ENCODE results near the gene GRM5. TPM values are rescaled to one million over a fixed set of nuclear protein-coding genes. Genes with fewer than 3 reads are reported as not detected.

Gene GRM5
- total and polyA plus RNA-seq, 2 donors (not counting 1 experiment from before 2014, with no cell fraction given) = 0.01 TPM; not detected in 1

- H3K4me2 ChIP-seq (ENCODE audit: extremely low read depth, insufficient read depth, low read length) = no peak overlapping the region
- H3K79me2 ChIP-seq (ENCODE audit: control insufficient read depth, insufficient read depth, low read length) = no peaks in the 10 kb centered on the region
- H2AFZ ChIP-seq (ENCODE audit: low read length) = no peak overlapping the region
- H3K36me3 ChIP-seq (ENCODE audit: control insufficient read depth, insufficient read depth, low read length) = no peaks in the 10 kb centered on the region
- no peaks in the 10 kb centered on the region for H4K20me1 ChIP-seq (ENCODE audit: control insufficient read depth, extremely low read depth, insufficient read depth, low read length)
- no peak for DNase-seq (ENCODE audit: low read depth in 2 of 2)
- H3K27ac ChIP-seq (ENCODE audit: insufficient read depth, low read length) = no peak overlapping the region
- TF ChIP-seq CTCF (conservative IDR thresholded peaks at IDR 0.05 in 1 of 2, IDR thresholded peaks at IDR 0.05 in 1 of 2; ENCODE audit: low read depth in 1 of 2, low read length in 2 of 2) (no peak), EZH2 (IDR thresholded peaks at IDR 0.05; ENCODE audit: low read length, missing control alignments) (no peak)
- no peaks in the 10 kb centered on the region for H3K9me3 ChIP-seq (ENCODE audit: control insufficient read depth, insufficient read depth, low read depth, low read length)
- H3K4me1 ChIP-seq (ENCODE audit: control insufficient read depth, extremely low read depth, insufficient read depth, low read length) = no peaks in the 10 kb centered on the region
- H3K27me3 ChIP-seq (ENCODE audit: control insufficient read depth, insufficient read depth, low read length) = no peaks in the 10 kb centered on the region
- H3K4me3 ChIP-seq (replicated peaks in 1 of 4; ENCODE audit: control extremely low read depth in 1 of 4, insufficient read depth in 1 of 4, low read depth in 3 of 4, low read length in 4 of 4) = no peak overlapping the region
- no peak overlapping the region for H3K9ac ChIP-seq (ENCODE audit: insufficient read depth, low read length)
These were observed 414.2 kb downstream of the GRM5 start for GRCh38 chr11:88651556-88651955.

- no peaks in the 10 kb centered on the region for H4K20me1 ChIP-seq (ENCODE audit: control insufficient read depth, extremely low read depth, insufficient read depth, low read length)
- H3K4me2 ChIP-seq (ENCODE audit: extremely low read depth, insufficient read depth, low read length) = no peak overlapping the region
- no peak overlapping the region for H3K4me3 ChIP-seq (replicated peaks in 1 of 4; ENCODE audit: control extremely low read depth in 1 of 4, insufficient read depth in 1 of 4, low read depth in 3 of 4, low read length in 4 of 4)
- TF ChIP-seq CTCF (conservative IDR thresholded peaks at IDR 0.05 in 1 of 2, IDR thresholded peaks at IDR 0.05 in 1 of 2; ENCODE audit: low read depth in 1 of 2, low read length in 2 of 2) (no peak), EZH2 (IDR thresholded peaks at IDR 0.05; ENCODE audit: low read length, missing control alignments) (no peak)
- peaks cover 3% of the 10 kb centered on the region for H3K4me1 ChIP-seq (ENCODE audit: control insufficient read depth, extremely low read depth, insufficient read depth, low read length)
- H3K9ac ChIP-seq (ENCODE audit: insufficient read depth, low read length) = no peak overlapping the region
- H3K9me3 ChIP-seq (ENCODE audit: control insufficient read depth, insufficient read depth, low read depth, low read length) = no peaks in the 10 kb centered on the region
- no peak overlapping the region for H3K27ac ChIP-seq (ENCODE audit: insufficient read depth, low read length)
- H2AFZ ChIP-seq (ENCODE audit: low read length) = no peak overlapping the region
- H3K79me2 ChIP-seq (ENCODE audit: control insufficient read depth, insufficient read depth, low read length) = no peaks in the 10 kb centered on the region
- H3K36me3 ChIP-seq (ENCODE audit: control insufficient read depth, insufficient read depth, low read length) = no peaks in the 10 kb centered on the region
- no peak for DNase-seq (ENCODE audit: low read depth in 2 of 2)
- no peaks in the 10 kb centered on the region for H3K27me3 ChIP-seq (ENCODE audit: control insufficient read depth, insufficient read depth, low read length)
These were observed 421.1 kb downstream of the GRM5 start for GRCh38 chr11:88644724-88645123.

- H3K9ac ChIP-seq (ENCODE audit: insufficient read depth, low read length) = no peak overlapping the region
- H2AFZ ChIP-seq (ENCODE audit: low read length) = no peak overlapping the region
- H3K9me3 ChIP-seq (ENCODE audit: control insufficient read depth, insufficient read depth, low read depth, low read length) = no peaks in the 10 kb centered on the region
- TF ChIP-seq CTCF (conservative IDR thresholded peaks at IDR 0.05 in 1 of 2, IDR thresholded peaks at IDR 0.05 in 1 of 2; ENCODE audit: low read depth in 1 of 2, low read length in 2 of 2) = no peak
- no peak for TF ChIP-seq EZH2 (IDR thresholded peaks at IDR 0.05; ENCODE audit: low read length, missing control alignments)
- H4K20me1 ChIP-seq (ENCODE audit: control insufficient read depth, extremely low read depth, insufficient read depth, low read length) = no peaks in the 10 kb centered on the region
- no peak overlapping the region for H3K4me2 ChIP-seq (ENCODE audit: extremely low read depth, insufficient read depth, low read length)
- no peaks in the 10 kb centered on the region for H3K4me1 ChIP-seq (ENCODE audit: control insufficient read depth, extremely low read depth, insufficient read depth, low read length)
- no peaks in the 10 kb centered on the region for H3K36me3 ChIP-seq (ENCODE audit: control insufficient read depth, insufficient read depth, low read length)
- no peak for DNase-seq (ENCODE audit: low read depth in 2 of 2)
- H3K4me3 ChIP-seq (replicated peaks in 1 of 4; ENCODE audit: control extremely low read depth in 1 of 4, insufficient read depth in 1 of 4, low read depth in 3 of 4, low read length in 4 of 4) = no peak overlapping the region
- no peak overlapping the region for H3K27ac ChIP-seq (ENCODE audit: insufficient read depth, low read length)
- H3K79me2 ChIP-seq (ENCODE audit: control insufficient read depth, insufficient read depth, low read length) = no peaks in the 10 kb centered on the region
- H3K27me3 ChIP-seq (ENCODE audit: control insufficient read depth, insufficient read depth, low read length) = no peaks in the 10 kb centered on the region
These were observed 433.6 kb downstream of the GRM5 start for GRCh38 chr11:88632163-88632562.
